ENCODE results near the gene GPC3. TPM values are rescaled to one million over a fixed set of nuclear protein-coding genes. Genes with fewer than 3 reads are reported as not detected.

Gene GPC3
- total RNA-seq, 6 donors from 2014 or later, result 9.4 to 111 (median 57.6) TPM

- no peak for DNase-seq
- no peak overlapping the region for H3K27ac ChIP-seq
- no peak overlapping the region for H3K4me3 ChIP-seq
- TF ChIP-seq EP300 (IDR thresholded peaks at IDR 0.05) (no peak), POLR2A (IDR thresholded peaks at IDR 0.05) (no peak), POLR2AphosphoS5 (IDR thresholded peaks at IDR 0.05) (no peak), CTCF (IDR thresholded peaks at IDR 0.05) (no peak)
- H3K36me3 ChIP-seq, result no peaks in the 10 kb centered on the region
- ATAC-seq (ENCODE audit: low FRiP score in 2 of 2), result no peak
- no peaks in the 10 kb centered on the region for H3K27me3 ChIP-seq
- WGBS, 2 donors, result 71 to 85% methylated on average over 2 of the region's 2 CpGs
- no peaks in the 10 kb centered on the region for H3K9me3 ChIP-seq
- H3K4me1 ChIP-seq, result no peaks in the 10 kb centered on the region
Measured at GRCh38 chrX:133653358-133653757, 332.0 kb downstream of the GPC3 start.

- Histone ChIP-seq H3K4me3 (no peak overlapping the region), H3K4me1 (no peaks in the 10 kb centered on the region), H3K27ac (no peak overlapping the region), H3K9me3 (no peaks in the 10 kb centered on the region), H3K36me3 (no peaks in the 10 kb centered on the region), H3K27me3 (no peaks in the 10 kb centered on the region)
- whole genome bisulfite sequencing, 2 donors, result 92 to 100% methylated on average over 1 of the region's 1 CpG
- TF ChIP-seq POLR2AphosphoS5 (IDR thresholded peaks at IDR 0.05), result no peak
- TF ChIP-seq EP300 (IDR thresholded peaks at IDR 0.05), result no peak
- no peak for TF ChIP-seq CTCF (IDR thresholded peaks at IDR 0.05)
- no peak for TF ChIP-seq POLR2A (IDR thresholded peaks at IDR 0.05)
- DNase-seq (no peak), ATAC-seq (ENCODE audit: low FRiP score in 2 of 2) (no peak)
Measured at GRCh38 chrX:133652185-133652584, 333.2 kb downstream of the GPC3 start.

- Histone ChIP-seq H3K4me3 (no peak overlapping the region), H3K27ac (no peak overlapping the region), H3K36me3 (no peaks in the 10 kb centered on the region), H3K4me1 (no peaks in the 10 kb centered on the region), H3K9me3 (no peaks in the 10 kb centered on the region), H3K27me3 (no peaks in the 10 kb centered on the region)
- 45 to 58% methylated on average over 1 of the region's 1 CpG for WGBS, 2 donors
- ATAC-seq (ENCODE audit: low FRiP score in 2 of 2) (no peak), DNase-seq (no peak)
- no peak for TF ChIP-seq EP300 (IDR thresholded peaks at IDR 0.05)
- TF ChIP-seq POLR2A (IDR thresholded peaks at IDR 0.05), result no peak
- TF ChIP-seq POLR2AphosphoS5 (IDR thresholded peaks at IDR 0.05), result no peak
- no peak for TF ChIP-seq CTCF (IDR thresholded peaks at IDR 0.05)
Measured at GRCh38 chrX:133650239-133650638, 335.2 kb downstream of the GPC3 start.

GRCh38 chrX:133649651-133650050 is 335.7 kb downstream of the GPC3 start:
- no peak overlapping the region for H3K27ac ChIP-seq
- H3K36me3 ChIP-seq, result no peaks in the 10 kb centered on the region
- TF ChIP-seq EP300 (IDR thresholded peaks at IDR 0.05) (no peak), CTCF (IDR thresholded peaks at IDR 0.05) (no peak), POLR2A (IDR thresholded peaks at IDR 0.05) (no peak), POLR2AphosphoS5 (IDR thresholded peaks at IDR 0.05) (no peak)
- no peaks in the 10 kb centered on the region for H3K27me3 ChIP-seq
- no peaks in the 10 kb centered on the region for H3K4me1 ChIP-seq
- no peak overlapping the region for H3K4me3 ChIP-seq
- no peak for DNase-seq
- no peaks in the 10 kb centered on the region for H3K9me3 ChIP-seq
- 68% methylated on average over 1 of the region's 1 CpG; no CpG with 5 or more reads in 1 of the 2 donors for WGBS, 2 donors
- no peak for ATAC-seq (ENCODE audit: low FRiP score in 2 of 2)

- H3K9me3 ChIP-seq, result no peaks in the 10 kb centered on the region
- no peaks in the 10 kb centered on the region for H3K36me3 ChIP-seq
- no peak overlapping the region for H3K27ac ChIP-seq
- no peak overlapping the region for H3K4me3 ChIP-seq
- TF ChIP-seq POLR2AphosphoS5 (IDR thresholded peaks at IDR 0.05), result no peak
- no peak for TF ChIP-seq CTCF (IDR thresholded peaks at IDR 0.05)
- TF ChIP-seq EP300 (IDR thresholded peaks at IDR 0.05), result no peak
- no peak for TF ChIP-seq POLR2A (IDR thresholded peaks at IDR 0.05)
- no peaks in the 10 kb centered on the region for H3K4me1 ChIP-seq
- WGBS, 2 donors, result 71 to 75% methylated on average over 4 of the region's 4 CpGs
- H3K27me3 ChIP-seq, result no peaks in the 10 kb centered on the region
- DNase-seq (no peak), ATAC-seq (ENCODE audit: low FRiP score in 2 of 2) (no peak)
Measured at GRCh38 chrX:133648594-133648993, 336.8 kb downstream of the GPC3 start.
